ENCODE data around the gene TOP1.

Gene TOP1

GRCh38 chr20:41004531-41005360 lies 23.9 kb upstream of the TOP1 start:
- no peak for DNase-seq (ENCODE audit: low read depth)
- TF ChIP-seq CTCF (IDR thresholded peaks at IDR 0.05; ENCODE audit: low read depth, low read length, missing control alignments): no peak
- H3K4me3 ChIP-seq (ENCODE audit: low read depth, low read length): no peak overlapping the region

DNA sequence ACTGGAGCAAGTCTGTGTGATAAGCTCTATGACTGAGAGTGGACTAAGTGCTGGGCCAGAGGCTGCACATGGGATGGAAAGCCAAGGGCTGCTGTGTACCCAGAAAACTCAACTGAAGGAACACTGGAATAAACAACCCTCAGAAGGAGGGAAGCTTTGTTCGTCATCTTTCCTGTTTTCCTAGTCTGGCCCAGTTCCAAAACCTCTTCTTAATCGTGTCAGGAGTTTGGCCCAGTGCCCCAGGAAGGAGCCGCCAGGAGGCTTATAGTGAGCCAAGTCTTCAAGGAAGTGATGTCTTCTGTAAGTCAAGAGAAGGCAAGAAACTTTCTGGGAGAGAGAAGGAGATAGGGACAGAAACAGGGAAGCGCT lies 23.3 kb upstream of the TOP1 start:
- DNase-seq (ENCODE audit: low read depth): no peak
- H3K4me3 ChIP-seq (ENCODE audit: low read depth, low read length): no peak overlapping the region
- no peak for TF ChIP-seq CTCF (IDR thresholded peaks at IDR 0.05; ENCODE audit: low read depth, low read length, missing control alignments)

DNA sequence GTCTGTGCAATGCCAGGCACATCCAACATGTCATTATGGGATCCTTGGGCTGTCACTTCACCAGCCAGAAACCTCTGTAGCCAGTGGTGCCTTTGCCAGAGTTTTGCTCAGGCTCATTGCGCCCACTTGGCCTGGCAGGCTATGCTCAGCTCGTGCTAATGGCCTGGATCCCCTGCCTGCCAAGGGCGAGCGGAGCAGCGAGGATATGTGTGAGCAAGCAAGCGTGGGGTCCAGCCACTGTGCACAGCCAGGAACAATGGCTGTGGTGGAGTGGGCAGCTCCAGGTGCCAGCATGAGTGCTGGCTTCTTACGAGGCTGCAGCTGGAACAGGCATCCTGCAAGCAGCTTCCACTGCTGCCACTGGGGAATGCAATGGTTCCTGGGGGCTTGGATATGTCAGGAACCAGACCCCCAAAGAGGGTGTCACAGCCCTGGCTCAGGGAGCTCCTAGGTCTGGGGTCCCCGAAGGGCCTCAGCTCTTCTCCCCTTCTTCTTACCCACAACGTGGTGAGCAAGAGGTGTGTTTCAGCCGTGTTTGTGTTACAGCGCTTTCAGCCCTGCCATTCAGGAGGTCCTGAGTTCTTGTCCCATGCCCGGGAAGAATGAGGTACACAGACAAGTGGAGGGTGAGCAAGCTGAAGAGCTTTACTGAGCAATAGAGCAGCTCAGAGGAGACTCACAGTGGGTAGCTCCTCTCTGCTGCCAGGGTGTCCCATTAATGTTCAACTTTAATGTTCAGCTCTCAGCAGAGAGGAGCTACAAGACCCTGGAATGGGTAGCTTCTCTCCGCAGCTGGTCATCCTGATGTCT lies 22.3 kb upstream of the TOP1 start:
- H3K4me3 ChIP-seq (ENCODE audit: low read depth, low read length): no peak overlapping the region
- DNase-seq (ENCODE audit: low read depth): no peak

GRCh38 chr20:41006936-41007474 lies 21.6 kb upstream of the TOP1 start:
- no peak overlapping the region for H3K4me3 ChIP-seq (ENCODE audit: low read depth, low read length)
- DNase-seq (ENCODE audit: low read depth): no peak
- no peak for TF ChIP-seq CTCF (IDR thresholded peaks at IDR 0.05; ENCODE audit: low read depth, low read length, missing control alignments)

More for the DNA sequence above, 22.3 kb upstream of the TOP1 start:
- no peak for TF ChIP-seq CTCF (IDR thresholded peaks at IDR 0.05; ENCODE audit: low read depth, low read length, missing control alignments)

GRCh38 chr20:41007481-41007880 lies 21.1 kb upstream of the TOP1 start:
- H3K4me3 ChIP-seq (ENCODE audit: low read depth, low read length): no peak overlapping the region
- no peak for TF ChIP-seq CTCF (IDR thresholded peaks at IDR 0.05; ENCODE audit: low read depth, low read length, missing control alignments)
- DNase-seq (ENCODE audit: low read depth): no peak

GRCh38 chr20:41009946-41010345 lies 18.7 kb upstream of the TOP1 start:
- H3K4me3 ChIP-seq (ENCODE audit: low read depth, low read length): no peak overlapping the region
- no peak for DNase-seq (ENCODE audit: low read depth)
- no peak for TF ChIP-seq CTCF (IDR thresholded peaks at IDR 0.05; ENCODE audit: low read depth, low read length, missing control alignments)
